ENCODE measurements around the gene EFCAB6. TPM values are rescaled to one million over a fixed set of nuclear protein-coding genes. Genes with fewer than 3 reads are reported as not detected.

EFCAB6 gene
- total RNA-seq, 6 experiments from 2014 or later = 0.29 to 1.5 (median 0.93) TPM

DNA sequence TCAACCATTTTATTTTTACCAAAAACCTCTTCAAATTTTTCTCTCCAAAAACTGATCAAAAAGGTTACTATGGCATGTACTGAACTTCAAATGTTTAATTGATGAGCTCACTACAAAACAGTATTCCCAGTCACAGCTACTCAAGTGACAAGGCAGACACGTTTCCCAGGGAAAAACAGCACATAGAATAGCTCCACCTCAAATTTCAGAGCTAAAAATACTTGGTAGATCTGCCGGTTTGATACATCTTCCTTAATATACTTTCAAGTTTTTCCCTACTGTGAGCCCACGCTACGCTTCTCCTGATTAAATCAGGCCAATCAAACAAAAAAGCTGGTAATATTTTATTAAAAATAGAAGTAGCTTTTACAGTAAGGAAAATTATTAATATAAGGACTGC lies 100.4 kb downstream of the EFCAB6 start:
- Histone ChIP-seq H3K27me3 (no peaks in the 10 kb centered on the region), H3K4me3 (no peak overlapping the region), H3K4me1 (peaks cover 0 to 7% (median 1%) of the 10 kb centered on the region in 4 donors), H3K9me3 (no peaks in the 10 kb centered on the region), H3K36me3 (peaks cover 0 to 5% (median 0%) of the 10 kb centered on the region in 4 donors), H3K27ac (no peak overlapping the region)
- ATAC-seq (no peak), DNase-seq (no peak)
- intact Hi-C loops (cut with DNase I) = no loop called here
- TF ChIP-seq, protein P1, sequence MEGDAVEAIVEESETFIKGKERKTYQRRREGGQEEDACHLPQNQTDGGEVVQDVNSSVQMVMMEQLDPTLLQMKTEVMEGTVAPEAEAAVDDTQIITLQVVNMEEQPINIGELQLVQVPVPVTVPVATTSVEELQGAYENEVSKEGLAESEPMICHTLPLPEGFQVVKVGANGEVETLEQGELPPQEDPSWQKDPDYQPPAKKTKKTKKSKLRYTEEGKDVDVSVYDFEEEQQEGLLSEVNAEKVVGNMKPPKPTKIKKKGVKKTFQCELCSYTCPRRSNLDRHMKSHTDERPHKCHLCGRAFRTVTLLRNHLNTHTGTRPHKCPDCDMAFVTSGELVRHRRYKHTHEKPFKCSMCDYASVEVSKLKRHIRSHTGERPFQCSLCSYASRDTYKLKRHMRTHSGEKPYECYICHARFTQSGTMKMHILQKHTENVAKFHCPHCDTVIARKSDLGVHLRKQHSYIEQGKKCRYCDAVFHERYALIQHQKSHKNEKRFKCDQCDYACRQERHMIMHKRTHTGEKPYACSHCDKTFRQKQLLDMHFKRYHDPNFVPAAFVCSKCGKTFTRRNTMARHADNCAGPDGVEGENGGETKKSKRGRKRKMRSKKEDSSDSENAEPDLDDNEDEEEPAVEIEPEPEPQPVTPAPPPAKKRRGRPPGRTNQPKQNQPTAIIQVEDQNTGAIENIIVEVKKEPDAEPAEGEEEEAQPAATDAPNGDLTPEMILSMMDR (IDR thresholded peaks at IDR 0.05) = no peak
- TF ChIP-seq POLR2A (IDR thresholded peaks at IDR 0.05) = no peak
- 76% methylated on average over 4 of the region's 4 CpGs for WGBS (ENCODE audit: insufficient coverage, low coverage, low lambda C conversion rate, missing lambda C conversion rate)

DNA sequence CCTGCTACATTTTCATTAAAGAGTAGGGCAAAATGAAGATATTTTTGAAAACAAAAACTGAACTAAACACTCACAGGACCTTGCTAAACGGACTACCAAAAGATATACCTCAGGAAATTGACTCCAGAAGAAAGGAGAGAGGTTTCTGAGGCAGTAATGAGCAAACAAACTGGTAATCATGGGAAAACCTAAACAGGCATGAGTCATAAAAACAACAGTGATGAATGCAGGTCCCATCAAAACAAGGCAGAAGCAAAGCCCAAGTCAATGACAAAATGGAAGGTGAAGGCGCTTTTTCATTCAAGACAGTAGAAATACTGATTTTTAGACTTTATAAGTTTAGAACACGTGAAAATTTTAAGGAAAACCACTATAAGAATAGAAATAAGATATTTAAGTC lies 104.5 kb downstream of the EFCAB6 start:
- Histone ChIP-seq H3K27me3 (no peaks in the 10 kb centered on the region), H3K4me3 (no peak overlapping the region), H3K9me3 (peaks cover 0 to 5% (median 0%) of the 10 kb centered on the region in 4 donors), H3K4me1 (peaks cover 0 to 8% (median 2%) of the 10 kb centered on the region in 4 donors), H3K27ac (no peak overlapping the region), H3K36me3 (no peaks in the 10 kb centered on the region)
- intact Hi-C loops (cut with DNase I) = no loop called here
- TF ChIP-seq POLR2A (IDR thresholded peaks at IDR 0.05) = no peak
- TF ChIP-seq, protein P1 (IDR thresholded peaks at IDR 0.05) = no peak
- WGBS (ENCODE audit: insufficient coverage, low coverage, low lambda C conversion rate, missing lambda C conversion rate) = 72% methylated on average over 3 of the region's 3 CpGs
- no peak for DNase-seq
- ATAC-seq = peak in 1 of 4 donors; percentile 28

DNA sequence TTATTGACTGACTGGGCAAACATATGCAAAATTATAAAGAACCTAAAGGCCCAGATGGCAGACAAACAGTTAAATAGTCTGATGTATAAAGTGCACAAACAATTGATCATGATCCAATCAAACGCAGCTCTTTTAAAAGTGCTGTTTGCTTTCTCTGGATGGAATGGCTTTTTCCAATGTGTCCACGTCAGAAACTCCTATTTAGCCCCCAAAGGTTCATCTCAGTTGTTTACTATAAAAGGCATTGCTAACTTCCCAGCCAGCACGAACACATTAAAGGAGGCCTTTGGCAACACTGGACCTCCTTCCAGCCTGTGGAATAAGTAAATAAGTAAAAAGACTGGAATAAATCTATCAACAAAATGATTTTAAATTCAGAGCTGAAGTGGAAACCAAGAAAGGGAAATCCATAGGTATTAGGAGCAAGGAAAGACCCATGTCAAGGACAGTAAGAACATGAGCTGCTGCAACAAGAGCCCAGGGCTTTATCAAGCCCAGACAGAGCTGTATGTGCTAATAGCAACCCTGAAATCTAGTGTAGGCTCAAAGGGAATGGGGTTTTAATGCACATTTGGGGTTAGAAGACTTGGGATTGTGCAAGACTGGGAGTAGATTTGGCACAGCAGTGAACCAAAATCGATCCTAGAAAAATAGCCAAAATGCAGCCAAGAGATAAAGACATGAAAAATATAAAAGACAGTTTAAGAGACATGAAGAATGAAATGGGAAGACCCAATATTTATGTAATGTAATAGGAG lies 105.4 kb downstream of the EFCAB6 start:
- Histone ChIP-seq H3K9me3 (peaks cover 0 to 5% (median 0%) of the 10 kb centered on the region in 4 donors), H3K27ac (peak overlapping the region in 1 of 3 donors; percentile 67), H3K4me3 (no peak overlapping the region), H3K4me1 (peaks cover 0 to 8% (median 2%) of the 10 kb centered on the region in 4 donors), H3K36me3 (no peaks in the 10 kb centered on the region), H3K27me3 (no peaks in the 10 kb centered on the region)
- no peak for TF ChIP-seq POLR2A (IDR thresholded peaks at IDR 0.05)
- TF ChIP-seq, protein P1 (IDR thresholded peaks at IDR 0.05) = no peak
- DNase-seq (no peak), ATAC-seq (peak; percentile 17 to 73 (median 42))
- 22% methylated on average over 4 of the region's 4 CpGs for WGBS (ENCODE audit: insufficient coverage, low coverage, low lambda C conversion rate, missing lambda C conversion rate)
- intact Hi-C loops (cut with DNase I) = no loop called here

DNA sequence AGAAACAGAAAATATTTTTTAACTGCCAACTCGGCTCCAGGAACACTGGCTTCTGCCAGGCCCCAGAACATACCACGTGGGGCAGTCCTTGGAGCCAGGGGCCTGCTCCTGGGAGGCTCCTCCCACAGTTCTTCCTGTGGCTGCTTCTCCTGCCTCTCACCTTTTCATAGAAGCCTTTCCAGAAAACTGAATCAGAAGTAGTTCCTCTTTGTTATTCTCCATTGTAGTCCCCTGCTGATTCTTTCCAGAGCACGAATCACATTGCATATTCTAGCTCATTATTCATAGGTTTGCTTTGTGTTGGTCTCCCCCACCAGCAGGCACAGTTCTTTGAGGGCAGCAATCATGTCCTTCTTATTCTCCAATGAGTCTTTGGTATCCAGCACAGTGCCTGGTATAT lies 106.0 kb downstream of the EFCAB6 start:
- Histone ChIP-seq H3K4me1 (peaks cover 0 to 8% (median 2%) of the 10 kb centered on the region in 4 donors), H3K36me3 (no peaks in the 10 kb centered on the region), H3K9me3 (peaks cover 0 to 5% (median 0%) of the 10 kb centered on the region in 4 donors), H3K4me3 (no peak overlapping the region), H3K27me3 (no peaks in the 10 kb centered on the region), H3K27ac (peak overlapping the region in 1 of 3 donors; percentile 67)
- no peak for DNase-seq
- 59% methylated on average over 3 of the region's 3 CpGs for WGBS (ENCODE audit: insufficient coverage, low coverage, low lambda C conversion rate, missing lambda C conversion rate)
- TF ChIP-seq, protein P1 (IDR thresholded peaks at IDR 0.05) = no peak
- no peak for TF ChIP-seq POLR2A (IDR thresholded peaks at IDR 0.05)
- ATAC-seq = peak in 1 of 4 donors; percentile 74
- intact Hi-C loops (cut with DNase I) = no loop called here

Data from right lobe of liver (tissue), 6 donors.